GM21447 (cell line): ENCODE data around the gene GIMAP1.
"Not testable (repeated sequence)": the region's sequence is repeated elsewhere in the genome, so short reads cannot be mapped to it uniquely, and the experiment has no call there.

Experiments
- ATAC-seq: cut with Tn5 transposase; IDR thresholded peaks from one replicate; pipeline ENCODE4 v1.9.1; 2021; ENCODE audit not compliant: unreplicated experiment

Gene GIMAP1

GRCh38 chr7:150716368-150716767, at the start of gene GIMAP1:
Gene GIMAP1 (plus strand): TSS chr7:150716613. CDS start chr7:150719048, 2,435 bp downstream.
- ATAC-seq = no peak

GRCh38 chr7:150668472-150668911, 47.9 kb upstream of the GIMAP1 start:
- peak; percentile 85 for ATAC-seq

DNA sequence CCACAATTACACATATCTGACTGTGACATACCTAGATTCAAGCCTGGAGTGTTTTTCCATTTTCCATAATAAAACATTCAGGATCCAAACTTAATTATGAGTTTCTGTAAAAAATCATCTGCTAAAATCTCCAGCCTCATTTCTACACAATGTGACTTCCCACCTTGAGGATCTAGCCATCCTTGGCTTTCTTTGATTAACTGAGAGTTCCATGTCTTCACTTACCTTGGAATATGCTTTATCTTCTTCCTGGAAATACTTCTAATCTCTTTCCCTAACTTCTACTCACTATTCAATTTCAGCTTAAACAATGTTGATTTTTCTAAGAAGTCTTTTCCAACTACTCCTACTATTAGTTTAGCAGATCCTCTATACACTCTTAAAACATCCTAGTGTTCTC, 47.4 kb upstream of the GIMAP1 start:
- no peak for ATAC-seq

GRCh38 chr7:150671798-150672585, 44.4 kb upstream of the GIMAP1 start:
- ATAC-seq = not testable (repeated sequence)

DNA sequence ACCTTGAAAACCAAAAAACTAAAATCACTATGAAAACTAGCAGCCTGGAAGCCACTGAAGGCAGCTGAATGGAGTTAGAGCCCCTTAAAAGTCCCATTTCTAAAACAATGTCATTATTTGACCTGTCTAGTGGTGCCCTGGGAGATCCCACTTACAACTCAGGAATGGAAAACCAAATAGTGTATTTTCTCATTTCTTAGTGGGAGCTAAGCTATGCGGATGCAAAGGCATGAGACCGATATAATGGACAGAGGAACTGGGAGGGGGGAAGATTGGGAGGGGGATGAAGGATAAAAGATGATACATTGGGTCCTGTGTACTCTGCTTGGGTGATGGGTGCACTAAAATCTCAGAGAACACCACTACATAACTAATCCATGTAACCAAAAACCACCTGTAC, 40.7 kb upstream of the GIMAP1 start:
- no peak for ATAC-seq

DNA sequence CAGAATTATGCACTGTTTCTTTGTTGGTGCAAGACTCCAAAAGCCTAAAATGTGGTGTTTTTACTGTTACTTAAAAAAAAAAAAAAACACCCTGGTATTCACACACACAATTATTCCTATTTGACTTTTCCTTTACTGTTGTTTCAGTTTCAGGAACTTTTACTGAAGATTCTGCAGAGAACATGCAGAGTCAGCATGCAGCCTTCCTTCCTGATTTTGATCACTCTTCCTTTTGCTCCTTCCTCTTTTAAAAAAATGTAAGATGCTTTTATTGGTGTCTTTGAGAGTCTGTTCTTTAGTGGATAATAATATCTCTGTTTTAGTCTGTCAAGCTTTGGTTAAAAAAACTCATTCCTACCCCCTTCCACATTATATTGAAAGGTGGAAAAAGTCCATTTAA, 40.1 kb upstream of the GIMAP1 start:
- ATAC-seq = not testable (repeated sequence)

- not testable (repeated sequence) for ATAC-seq
Measured at GRCh38 chr7:150676854-150677253, 39.6 kb upstream of the GIMAP1 start.

DNA sequence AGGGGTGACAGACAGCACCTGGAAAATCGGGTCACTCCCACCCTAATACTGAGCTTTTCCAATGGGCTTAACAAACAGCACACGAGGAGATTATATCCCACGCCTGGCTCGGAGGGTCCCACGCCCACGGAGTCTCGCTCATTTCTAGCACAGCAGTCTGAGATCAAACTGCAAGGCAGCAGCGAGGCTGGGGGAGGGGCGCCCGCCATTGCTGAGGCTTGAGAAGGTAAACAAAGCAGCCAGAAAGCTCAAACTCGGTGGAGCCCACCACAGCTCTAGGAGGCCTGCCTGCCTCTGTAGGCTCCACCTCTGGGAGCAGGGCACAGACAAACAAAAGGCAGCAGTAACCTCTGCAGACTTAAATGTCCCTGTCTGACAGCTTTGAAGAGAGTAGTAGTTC, 37.8 kb upstream of the GIMAP1 start:
- not testable (repeated sequence) for ATAC-seq

GRCh38 chr7:150680364-150680763, 36.0 kb upstream of the GIMAP1 start:
- ATAC-seq = not testable (repeated sequence)

DNA sequence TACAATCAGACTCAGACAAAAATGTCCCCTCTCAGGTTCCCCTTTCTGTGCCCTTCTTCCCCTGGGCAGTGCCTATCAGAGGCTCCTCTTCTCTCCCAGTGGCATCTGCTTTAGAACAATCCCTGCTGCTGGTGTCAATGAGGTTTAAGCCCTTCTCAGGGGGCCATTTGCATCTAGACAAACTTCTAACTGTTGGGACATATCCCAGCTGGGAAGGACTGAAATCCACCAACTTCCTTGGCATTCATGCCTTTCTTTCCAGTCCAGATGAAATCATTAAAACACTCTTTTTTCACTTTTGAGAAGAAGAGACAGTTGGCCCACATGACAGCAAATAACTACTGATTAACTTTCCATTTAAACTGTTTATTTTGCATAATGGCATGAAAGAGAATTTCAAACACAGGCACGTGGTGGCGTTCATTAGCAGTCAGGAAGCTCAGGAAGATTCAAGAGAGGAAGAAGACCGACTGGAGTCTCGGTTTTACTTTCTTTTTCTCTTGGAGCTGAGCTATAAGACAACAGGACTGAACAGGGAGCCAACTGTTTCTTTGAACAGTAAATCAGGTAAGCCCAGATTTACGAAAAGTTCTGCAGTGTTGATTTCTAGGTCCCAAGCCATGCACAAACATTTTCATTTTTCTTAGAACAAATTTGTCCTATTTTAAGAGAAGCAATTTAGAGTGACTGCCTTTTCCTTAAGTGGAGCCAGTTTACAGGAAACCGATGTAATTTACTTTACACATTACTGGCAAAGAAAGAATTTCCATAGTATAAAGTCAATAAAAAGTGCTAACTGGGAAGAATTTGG, 31.0 kb upstream of the GIMAP1 start, which contains the start of gene GIMAP2:
Gene GIMAP2, plus strand, starts transcription at position 488 of the 811 bp plus-strand sequence. CDS start 1,354 bp downstream, outside the sequence.
- peak; percentile 97 for ATAC-seq

- ATAC-seq = peak; percentile 48
Measured at GRCh38 chr7:150686030-150686631, 30.3 kb upstream of the GIMAP1 start.

GRCh38 chr7:150688630-150689029, 27.8 kb upstream of the GIMAP1 start:
- ATAC-seq = no peak

DNA sequence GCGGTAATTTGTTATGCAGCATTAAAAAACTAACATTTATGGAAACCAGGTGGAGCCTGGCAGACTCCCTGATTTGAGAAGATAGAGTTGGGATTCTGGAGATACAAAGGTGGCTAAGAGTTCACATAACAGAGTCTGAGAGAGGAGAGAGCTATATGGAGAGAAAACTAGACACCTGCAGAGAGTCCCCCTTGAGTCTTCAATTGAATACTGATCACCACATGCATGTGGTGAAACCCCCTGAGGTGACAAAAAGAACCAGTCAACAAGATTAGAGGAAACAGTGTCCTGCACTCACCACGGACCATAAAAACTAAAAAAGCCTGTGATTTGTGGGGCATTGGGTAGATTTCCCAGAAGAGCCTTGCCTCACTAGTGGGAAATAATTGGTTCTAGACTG, 20.8 kb upstream of the GIMAP1 start:
- no peak for ATAC-seq

DNA sequence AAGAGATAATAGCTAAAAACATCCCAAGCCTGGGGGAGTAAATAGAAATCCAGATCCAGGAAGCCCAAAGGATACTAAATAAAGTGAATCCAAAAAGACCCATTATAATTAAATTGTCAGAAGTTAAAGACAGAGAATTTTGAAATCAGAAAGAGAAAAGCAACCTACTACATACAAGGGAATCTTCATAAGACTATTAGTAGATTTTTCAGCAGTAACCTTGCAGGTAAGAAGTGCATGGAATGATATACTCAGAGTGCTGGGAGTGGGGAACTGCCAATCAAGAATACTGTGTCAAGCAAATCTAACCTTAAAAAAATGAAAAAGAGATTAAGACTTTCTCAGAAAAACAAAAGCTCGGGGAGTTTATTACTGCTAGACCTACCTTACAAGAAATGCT, 13.2 kb upstream of the GIMAP1 start:
- no peak for ATAC-seq

DNA sequence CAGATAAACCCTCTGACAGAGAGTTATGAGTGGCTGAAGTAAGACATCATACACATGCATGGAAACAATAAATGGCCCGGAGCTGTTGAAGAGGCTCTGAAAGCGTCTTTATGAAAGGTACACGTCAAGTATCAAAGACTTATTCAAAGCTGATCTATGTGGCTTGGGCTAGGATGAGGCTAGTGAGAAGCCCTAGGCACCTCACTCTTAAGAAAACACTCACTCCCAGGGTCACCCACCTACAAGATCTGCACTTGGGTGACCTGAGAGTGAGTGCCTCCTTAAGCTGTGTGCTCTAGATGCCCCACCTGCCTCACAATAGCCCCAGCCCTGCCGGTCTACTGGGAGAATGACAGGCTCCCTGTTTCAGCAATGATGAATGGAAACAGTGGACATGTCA, 1.1 kb upstream of the GIMAP1 start:
- ATAC-seq = no peak

- ATAC-seq = no peak
Measured at GRCh38 chr7:150715738-150716137, 675 bp upstream of the GIMAP1 start.

- ATAC-seq = no peak
Measured at GRCh38 chr7:150716939-150717338, 526 bp downstream of the GIMAP1 start.

- ATAC-seq = no peak
Measured at GRCh38 chr7:150717814-150718420, 1.5 kb downstream of the GIMAP1 start.

GRCh38 chr7:150719436-150719835, 3.0 kb downstream of the GIMAP1 start:
- ATAC-seq = no peak

DNA sequence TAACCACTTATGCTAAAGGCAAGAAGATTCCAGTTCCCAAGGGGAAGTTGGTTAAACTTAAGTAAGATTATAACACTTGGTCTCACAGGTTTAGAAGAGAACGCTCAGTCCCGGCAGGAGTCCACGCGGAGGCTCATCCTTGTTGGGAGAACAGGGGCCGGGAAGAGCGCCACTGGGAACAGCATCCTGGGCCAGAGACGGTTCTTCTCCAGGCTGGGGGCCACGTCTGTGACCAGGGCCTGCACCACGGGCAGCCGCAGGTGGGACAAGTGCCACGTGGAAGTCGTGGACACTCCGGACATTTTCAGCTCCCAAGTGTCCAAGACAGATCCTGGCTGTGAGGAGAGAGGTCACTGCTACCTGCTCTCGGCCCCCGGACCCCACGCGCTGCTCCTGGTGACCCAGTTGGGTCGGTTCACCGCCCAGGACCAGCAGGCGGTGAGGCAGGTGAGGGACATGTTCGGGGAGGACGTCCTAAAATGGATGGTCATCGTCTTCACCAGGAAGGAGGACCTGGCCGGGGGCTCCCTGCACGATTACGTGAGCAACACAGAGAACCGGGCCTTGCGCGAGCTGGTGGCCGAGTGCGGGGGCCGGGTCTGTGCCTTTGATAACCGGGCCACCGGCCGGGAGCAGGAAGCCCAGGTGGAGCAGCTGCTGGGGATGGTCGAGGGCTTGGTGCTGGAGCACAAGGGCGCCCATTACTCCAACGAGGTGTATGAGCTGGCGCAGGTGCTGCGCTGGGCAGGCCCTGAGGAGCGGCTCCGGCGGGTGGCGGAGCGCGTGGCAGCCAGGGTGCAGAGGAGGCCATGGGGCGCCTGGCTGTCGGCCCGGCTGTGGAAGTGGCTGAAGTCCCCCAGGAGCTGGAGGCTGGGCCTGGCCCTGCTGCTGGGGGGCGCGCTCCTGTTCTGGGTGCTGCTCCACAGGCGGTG, 3.8 kb downstream of the GIMAP1 start:
- ATAC-seq = no peak
